ENCODE measurements around the gene TMEM207. TPM values are rescaled to one million over a fixed set of nuclear protein-coding genes. Genes with fewer than 3 reads are reported as not detected.

TMEM207 gene
- total and polyA plus RNA-seq, 2 of the 4 experiments (the other 2 are of a cell fraction): not detected

- WGBS, 2 experiments (ENCODE audit: extremely low coverage in 2 of 2, insufficient read length in 1 of 2): no CpG with 5 or more reads among the region's 2 CpGs
- in situ Hi-C loops (cut with MboI; ENCODE audit: low sequenced_read_pairs) (no loop called here), dilution Hi-C loops (cut with HindIII; ENCODE audit: low sequenced_read_pairs, unreplicated experiment) (no loop called here), intact Hi-C loops (cut with micrococcal nuclease) (no loop called here)
- Histone ChIP-seq H4K8ac (ENCODE audit: low read depth in 2 of 2, low read length in 2 of 2) (no peak overlapping the region), H3K9ac (ENCODE audit: low read depth, low read length) (no peak overlapping the region), H2BK120ac (ENCODE audit: low read depth, low read length) (no peak overlapping the region), H3K9me1 (ENCODE audit: insufficient read depth, low read length) (no peaks in the 10 kb centered on the region), H3K79me1 (ENCODE audit: low read depth in 1 of 2, low read length in 2 of 2) (no peaks in the 10 kb centered on the region), H3K14ac (replicated peaks; ENCODE audit: low read depth, low read length) (no peak overlapping the region), H3K36me3 (ENCODE audit: control insufficient read depth, insufficient read depth, low read length) (no peaks in the 10 kb centered on the region), H2AK5ac (ENCODE audit: low read depth, low read length) (no peak overlapping the region), H2BK15ac (ENCODE audit: low read depth, low read length) (no peak overlapping the region), H2AK9ac (replicated peaks; ENCODE audit: low read depth, low read length, poor library complexity) (no peak overlapping the region), H3K27me3 (ENCODE audit: control insufficient read depth, insufficient read depth, low read length) (no peaks in the 10 kb centered on the region; the same call in 1 of the 2 replicates), H3K56ac (ENCODE audit: extremely low read depth, insufficient read depth, low read length) (no peak overlapping the region), H3K18ac (ENCODE audit: low read depth, low read length) (no peak overlapping the region), H3K4me3 (ENCODE audit: insufficient read depth, low read depth, low read length) (no peak overlapping the region), H2AFZ (replicated peaks; ENCODE audit: low read length, poor library complexity) (no peak overlapping the region), H2BK5ac (ENCODE audit: low read depth, low read length, poor library complexity, severe bottlenecking) (no peak overlapping the region), H3K4me1 (ENCODE audit: control insufficient read depth, insufficient read depth, low read length) (no peaks in the 10 kb centered on the region), H4K91ac (ENCODE audit: insufficient read depth, low read depth, low read length) (no peak overlapping the region), H3K4ac (ENCODE audit: low read depth, low read length) (no peak overlapping the region), H4K5ac (ENCODE audit: low read depth, low read length) (no peak overlapping the region), H3K23ac (ENCODE audit: low read depth, low read length) (no peak overlapping the region), H3K9me3 (ENCODE audit: control insufficient read depth, insufficient read depth, low read length) (no peaks in the 10 kb centered on the region), H3K4me2 (ENCODE audit: low read depth, low read length) (no peak overlapping the region), H2BK20ac (ENCODE audit: low read depth, low read length) (no peak overlapping the region), H4K20me1 (ENCODE audit: insufficient read depth, low read length) (no peaks in the 10 kb centered on the region), H3K27ac (ENCODE audit: insufficient read depth, low read length) (no peak overlapping the region)
- ChIA-PET POLR2A (ENCODE audit: unreplicated experiment) (no interaction called here), CTCF (no interaction called here)
- DNase-seq (no peak), ATAC-seq (ENCODE audit: low read depth) (no peak)
- TF ChIP-seq, protein P1, sequence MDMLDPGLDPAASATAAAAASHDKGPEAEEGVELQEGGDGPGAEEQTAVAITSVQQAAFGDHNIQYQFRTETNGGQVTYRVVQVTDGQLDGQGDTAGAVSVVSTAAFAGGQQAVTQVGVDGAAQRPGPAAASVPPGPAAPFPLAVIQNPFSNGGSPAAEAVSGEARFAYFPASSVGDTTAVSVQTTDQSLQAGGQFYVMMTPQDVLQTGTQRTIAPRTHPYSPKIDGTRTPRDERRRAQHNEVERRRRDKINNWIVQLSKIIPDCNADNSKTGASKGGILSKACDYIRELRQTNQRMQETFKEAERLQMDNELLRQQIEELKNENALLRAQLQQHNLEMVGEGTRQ (IDR thresholded peaks at IDR 0.05; ENCODE audit: low read depth, low read length): no peak
- TF ChIP-seq MAZ (IDR thresholded peaks at IDR 0.05; ENCODE audit: borderline replicate concordance, low read depth, low read length) (no peak), BHLHE40 (IDR thresholded peaks at IDR 0.05; ENCODE audit: low read depth, low read length) (no peak), NFE2L2 (IDR thresholded peaks at IDR 0.05; ENCODE audit: low read depth, low read length) (no peak), CHD1 (IDR thresholded peaks at IDR 0.05; ENCODE audit: low read depth, low read length) (no peak), MXI1 (IDR thresholded peaks at IDR 0.05; ENCODE audit: borderline replicate concordance, low read depth, low read length) (no peak), RFX5 (IDR thresholded peaks at IDR 0.05; ENCODE audit: low read depth, low read length) (no peak), MAFK (IDR thresholded peaks at IDR 0.05; ENCODE audit: low read depth, low read length) (no peak), FOS (IDR thresholded peaks at IDR 0.05; ENCODE audit: low read depth, low read length) (no peak), RAD21 (IDR thresholded peaks at IDR 0.05; ENCODE audit: low read length) (no peak), SMC3 (IDR thresholded peaks at IDR 0.05; ENCODE audit: low read depth, low read length) (no peak), RCOR1 (IDR thresholded peaks at IDR 0.05; ENCODE audit: insufficient replicate concordance, low read length) (no peak), CEBPB (IDR thresholded peaks at IDR 0.05; ENCODE audit: low read depth, low read length) (no peak)
- TF ChIP-seq, protein P2, sequence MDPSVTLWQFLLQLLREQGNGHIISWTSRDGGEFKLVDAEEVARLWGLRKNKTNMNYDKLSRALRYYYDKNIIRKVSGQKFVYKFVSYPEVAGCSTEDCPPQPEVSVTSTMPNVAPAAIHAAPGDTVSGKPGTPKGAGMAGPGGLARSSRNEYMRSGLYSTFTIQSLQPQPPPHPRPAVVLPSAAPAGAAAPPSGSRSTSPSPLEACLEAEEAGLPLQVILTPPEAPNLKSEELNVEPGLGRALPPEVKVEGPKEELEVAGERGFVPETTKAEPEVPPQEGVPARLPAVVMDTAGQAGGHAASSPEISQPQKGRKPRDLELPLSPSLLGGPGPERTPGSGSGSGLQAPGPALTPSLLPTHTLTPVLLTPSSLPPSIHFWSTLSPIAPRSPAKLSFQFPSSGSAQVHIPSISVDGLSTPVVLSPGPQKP (IDR thresholded peaks at IDR 0.05; ENCODE audit: borderline replicate concordance, low read depth, low read length): no peak
- no TSS peak for BruUV-seq (replicated peaks)
These were observed 32.1 kb upstream of the TMEM207 start for GRCh38 chr3:190481779-190482178.
